NCI-H146 (cell line): ENCODE data around the gene FALEC.

ENCODE experiments used
- DNase-seq: peaks from one replicate; lab custom pipeline; 2025; lab: John Stamatoyannopoulos, UW

Gene FALEC

GRCh38 chr1:150545486-150546032, 30.0 kb downstream of the FALEC start:
- no peak for DNase-seq

- DNase-seq = no peak
These were observed 30.9 kb downstream of the FALEC start for GRCh38 chr1:150546294-150546937.

GRCh38 chr1:150548324-150548631, 32.7 kb downstream of the FALEC start:
- DNase-seq = no peak

- DNase-seq = peak; percentile 81
These were observed 33.3 kb downstream of the FALEC start, which contains the start of gene ADAMTSL4 for GRCh38 chr1:150548632-150549495. TSS of gene ADAMTSL4 (plus strand) at chr1:150549408. CDS start at chr1:150552289, 2,881 bp downstream.

GRCh38 chr1:150549496-150550221, 34.1 kb downstream of the FALEC start:
- no peak for DNase-seq

- DNase-seq = no peak
These were observed 34.9 kb downstream of the FALEC start for GRCh38 chr1:150550222-150551050.

- DNase-seq = no peak
These were observed 35.7 kb downstream of the FALEC start for GRCh38 chr1:150551051-150551783.

- DNase-seq = no peak
These were observed 36.2 kb downstream of the FALEC start for GRCh38 chr1:150551784-150552127.

- DNase-seq = no peak
These were observed 36.8 kb downstream of the FALEC start for GRCh38 chr1:150552128-150552910.

GRCh38 chr1:150552911-150553289, 37.3 kb downstream of the FALEC start:
- DNase-seq = no peak

GRCh38 chr1:150553392-150554085, 38.0 kb downstream of the FALEC start:
- DNase-seq = no peak

GRCh38 chr1:150554086-150554452, 38.5 kb downstream of the FALEC start:
- no peak for DNase-seq

- no peak for DNase-seq
These were observed 39.8 kb downstream of the FALEC start for GRCh38 chr1:150555198-150555970.

- no peak for DNase-seq
These were observed 40.7 kb downstream of the FALEC start for GRCh38 chr1:150555971-150556865.

- no peak for DNase-seq
These were observed 41.6 kb downstream of the FALEC start for GRCh38 chr1:150557065-150557600.

- no peak for DNase-seq
These were observed 42.3 kb downstream of the FALEC start for GRCh38 chr1:150557813-150558212.

GRCh38 chr1:150558303-150558704, 42.8 kb downstream of the FALEC start:
- no peak for DNase-seq
